Karpas-422 (cell line): ENCODE data around the gene FAM241A. TPM values are rescaled to one million over a fixed set of nuclear protein-coding genes. Genes with fewer than 3 reads are reported as not detected.

ENCODE experiments used
- DNase-seq: peaks from one replicate; pipeline ENCODE4 v3.0.0-alpha.2; 2015
- H2AFZ ChIP-seq: fragments of 200-600 bp; sonication (generic); 2 replicates; pipeline ENCODE4 v1.6.1; 2014; ENCODE audit warnings: antibody characterized with exemption, low read length, mixed read lengths
- H3K27ac ChIP-seq: fragments of 200-600 bp; sonication (generic); 2 replicates; pipeline ENCODE4 v1.5.1; 2014; ENCODE audit warnings: mild to moderate bottlenecking, low read length, moderate library complexity
- H3K27me3 ChIP-seq: fragments of 200-600 bp; sonication (generic); 2 replicates; pipeline ENCODE4 v1.6.1; 2014; ENCODE audit warnings: low read length, mixed read lengths
- H3K36me3 ChIP-seq: fragments of 200-600 bp; sonication (generic); 2 replicates; pipeline ENCODE4 v1.6.1; 2014; ENCODE audit warnings: low read length, mixed read lengths; ENCODE audit not compliant: insufficient read depth
- H3K4me1 ChIP-seq: fragments of 200-600 bp; sonication (generic); 2 replicates; pipeline ENCODE4 v1.6.1; 2014; ENCODE audit warnings: mild to moderate bottlenecking, low read length, mixed read lengths
- H3K4me2 ChIP-seq: fragments of 200-600 bp; sonication (generic); 2 replicates; pipeline ENCODE4 v1.6.1; 2014; ENCODE audit warnings: low read length, low read depth, mild to moderate bottlenecking; ENCODE audit not compliant: poor library complexity, severe bottlenecking
- H3K4me3 ChIP-seq: fragments of 200-600 bp; sonication (generic); 2 replicates; pipeline ENCODE4 v1.5.1; 2014; ENCODE audit warnings: mild to moderate bottlenecking, antibody characterized with exemption, low read length, mixed read lengths
- H3K79me2 ChIP-seq: fragments of 200-600 bp; sonication (generic); 2 replicates; pipeline ENCODE4 v1.6.1; 2014; ENCODE audit warnings: mild to moderate bottlenecking, low read length, mixed read lengths
- H3K9ac ChIP-seq: fragments of 200-600 bp; sonication (generic); 2 replicates; pipeline ENCODE4 v1.6.0; 2014; ENCODE audit warnings: low read length
- H3K9me2 ChIP-seq: fragments of 200-600 bp; sonication (generic), shearing (Covaris generic); replicated peaks from 2 replicates; pipeline ENCODE4 v1.6.0; 2014; ENCODE audit warnings: mild to moderate bottlenecking, low read length, moderate library complexity; ENCODE audit not compliant: insufficient read depth
- H3K9me3 ChIP-seq: fragments of 300-700, 200-600 bp; sonication (generic); 2 replicates; pipeline ENCODE4 v1.6.1; 2014; ENCODE audit warnings: low read length, mixed read lengths
- H4K20me1 ChIP-seq: fragments of 200-600 bp; sonication (generic); 2 replicates; pipeline ENCODE4 v1.6.1; 2014; ENCODE audit warnings: mild to moderate bottlenecking, antibody characterized with exemption, low read length, low read depth; ENCODE audit not compliant: insufficient read depth
- total RNA-seq: library from RNA; depleted of rRNA; stranded (reverse); fragments of >200 nt; shearing (Covaris generic); gene quantifications from 2 replicates; pipeline ENCODE4 v1.2.3, GENCODE V29; 2014; ENCODE audit warnings: low replicate concordance

FAM241A gene
- total RNA-seq, 1 experiment from 2014 or later: 0.60 TPM

DNA sequence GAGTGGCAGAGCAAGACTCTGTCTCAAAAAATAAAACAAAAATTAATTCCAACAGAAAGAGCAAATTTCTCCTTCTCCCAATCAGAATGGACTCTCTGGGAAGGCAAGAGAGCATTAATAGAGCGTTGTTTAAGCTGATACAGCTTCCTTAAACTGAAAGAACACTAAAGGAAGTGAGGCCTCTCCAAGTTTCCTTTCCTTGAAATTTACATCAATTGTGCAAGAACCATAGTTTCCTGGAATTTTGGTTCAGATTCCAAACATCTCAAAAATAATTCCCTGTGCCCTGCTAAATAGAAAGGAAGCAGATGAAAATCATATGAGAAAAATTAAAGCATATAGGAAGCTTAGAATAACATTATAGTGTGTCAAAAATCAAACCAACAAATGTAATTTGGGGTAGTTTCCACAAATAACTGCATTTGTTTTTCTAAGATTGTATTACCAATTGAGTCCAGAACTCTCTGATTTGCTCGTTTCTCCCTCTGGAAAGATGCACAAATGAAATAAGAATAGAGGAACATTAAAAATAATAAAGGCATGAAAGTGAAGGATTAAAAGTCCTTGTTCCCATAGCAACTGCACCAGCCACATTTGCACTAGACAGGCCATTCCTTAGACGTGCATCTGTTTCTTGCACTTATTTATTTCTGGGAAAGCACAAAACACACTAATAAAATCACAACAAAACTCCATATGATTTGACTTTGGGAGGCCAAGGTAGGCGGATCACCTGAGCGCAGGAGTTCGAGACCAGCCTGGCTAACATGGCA lies 3.7 kb upstream of the FAM241A start:
- Histone ChIP-seq H4K20me1 (no peaks in the 10 kb centered on the region), H3K27ac (no peak overlapping the region), H3K9ac (no peak overlapping the region), H3K36me3 (no peaks in the 10 kb centered on the region), H3K4me3 (no peak overlapping the region), H3K27me3 (no peaks in the 10 kb centered on the region), H3K79me2 (no peaks in the 10 kb centered on the region), H3K9me2 (no peaks in the 10 kb centered on the region), H3K4me2 (no peak overlapping the region), H3K4me1 (peaks cover 8% of the 10 kb centered on the region), H2AFZ (no peak overlapping the region), H3K9me3 (no peaks in the 10 kb centered on the region)
- no peak for DNase-seq

DNA sequence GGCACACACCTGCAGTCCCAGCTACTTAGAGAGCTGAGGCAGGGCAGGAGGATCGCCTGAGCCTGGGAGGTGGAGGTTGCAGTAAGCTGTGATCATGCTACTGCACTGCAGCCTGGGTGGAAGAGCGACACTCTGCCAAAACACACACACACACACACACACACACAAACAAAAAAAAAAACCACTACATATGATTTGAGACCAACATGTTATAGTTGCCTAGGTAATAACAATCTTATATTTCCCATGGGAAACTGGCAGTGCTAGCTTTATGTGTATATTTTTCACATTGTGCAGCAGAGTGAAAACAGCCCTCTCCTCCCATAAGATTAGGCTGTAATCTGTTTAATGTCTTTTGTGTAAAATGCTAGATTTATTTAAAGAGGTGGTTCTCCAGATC lies 3.1 kb upstream of the FAM241A start:
- no peaks in the 10 kb centered on the region for H3K9me2 ChIP-seq
- H3K36me3 ChIP-seq: no peaks in the 10 kb centered on the region
- H3K4me1 ChIP-seq: peaks cover 9% of the 10 kb centered on the region
- no peak overlapping the region for H2AFZ ChIP-seq
- no peak overlapping the region for H3K27ac ChIP-seq
- no peaks in the 10 kb centered on the region for H4K20me1 ChIP-seq
- DNase-seq: no peak
- no peaks in the 10 kb centered on the region for H3K79me2 ChIP-seq
- H3K27me3 ChIP-seq: no peaks in the 10 kb centered on the region
- no peak overlapping the region for H3K4me2 ChIP-seq
- H3K9ac ChIP-seq: no peak overlapping the region
- no peaks in the 10 kb centered on the region for H3K9me3 ChIP-seq
- no peak overlapping the region for H3K4me3 ChIP-seq

DNA sequence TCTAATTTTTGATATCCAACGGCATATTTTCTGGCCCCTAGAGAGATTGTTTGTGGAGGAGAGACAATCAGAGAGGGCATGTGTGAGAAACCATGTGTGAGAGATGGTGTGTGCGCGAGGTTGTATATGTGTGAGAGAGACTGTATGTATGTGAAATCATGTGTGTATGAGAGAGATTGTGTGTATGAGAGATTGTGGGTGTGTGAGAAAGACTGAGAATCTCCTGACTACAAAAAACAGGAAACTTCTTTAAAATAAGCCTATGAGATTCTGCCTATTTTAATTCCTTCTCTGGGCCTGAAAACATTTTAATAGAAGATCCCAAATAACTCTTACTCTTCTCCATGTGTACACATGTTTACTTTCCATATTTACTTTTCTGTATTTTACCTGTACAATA lies 1.5 kb upstream of the FAM241A start:
- Histone ChIP-seq H3K4me3 (no peak overlapping the region), H3K79me2 (no peaks in the 10 kb centered on the region), H3K27me3 (no peaks in the 10 kb centered on the region), H3K9me3 (no peaks in the 10 kb centered on the region), H3K4me1 (peaks cover 9% of the 10 kb centered on the region), H3K27ac (no peak overlapping the region), H4K20me1 (no peaks in the 10 kb centered on the region), H3K36me3 (no peaks in the 10 kb centered on the region), H2AFZ (no peak overlapping the region), H3K4me2 (no peak overlapping the region), H3K9me2 (no peaks in the 10 kb centered on the region), H3K9ac (no peak overlapping the region)
- DNase-seq: no peak

DNA sequence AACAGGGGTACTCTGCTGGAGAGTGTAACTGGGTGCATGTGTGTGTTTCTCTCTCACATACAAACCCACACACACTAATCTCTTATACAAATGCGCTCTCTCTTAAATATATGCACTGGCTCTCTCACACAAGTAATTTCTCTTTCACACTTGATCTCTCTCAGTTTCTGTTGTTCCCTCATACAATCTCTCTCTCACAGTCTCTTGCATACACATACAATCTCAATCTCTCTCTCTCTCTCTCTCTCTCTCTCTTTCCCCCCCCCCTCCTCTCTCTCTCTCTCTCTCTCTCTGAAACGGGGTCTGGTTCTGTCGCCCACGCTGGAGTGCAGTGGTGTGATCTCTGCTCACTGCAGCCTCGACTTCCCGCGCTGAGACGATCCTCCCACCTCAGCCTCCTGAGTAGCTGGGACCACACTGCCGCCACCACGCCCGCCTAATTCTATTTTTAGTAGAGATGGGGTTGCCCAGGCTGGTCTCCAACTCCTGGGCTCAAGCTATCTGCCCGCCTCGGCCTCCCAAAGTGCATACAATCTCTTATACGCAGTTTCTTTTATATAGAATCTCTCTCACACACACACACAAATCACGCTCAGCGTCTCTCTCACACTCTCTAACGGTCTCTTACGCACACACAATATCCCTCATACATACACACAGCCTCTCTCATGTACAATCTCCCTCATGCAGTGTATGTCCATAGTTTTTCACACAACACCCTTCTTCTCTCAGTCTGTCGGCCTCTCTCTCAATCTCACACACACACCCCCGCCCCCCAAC lies 518 bp upstream of the FAM241A start:
- Histone ChIP-seq H3K9ac (no peak overlapping the region), H3K4me2 (peak overlapping the region; percentile 82), H3K79me2 (no peaks in the 10 kb centered on the region), H3K27ac (no peak overlapping the region), H3K9me3 (no peaks in the 10 kb centered on the region), H3K4me1 (peaks cover 9% of the 10 kb centered on the region), H4K20me1 (no peaks in the 10 kb centered on the region), H2AFZ (no peak overlapping the region), H3K36me3 (no peaks in the 10 kb centered on the region), H3K27me3 (no peaks in the 10 kb centered on the region), H3K4me3 (no peak overlapping the region; the same call in 1 of the 2 replicates), H3K9me2 (no peaks in the 10 kb centered on the region)
- DNase-seq: no peak

DNA sequence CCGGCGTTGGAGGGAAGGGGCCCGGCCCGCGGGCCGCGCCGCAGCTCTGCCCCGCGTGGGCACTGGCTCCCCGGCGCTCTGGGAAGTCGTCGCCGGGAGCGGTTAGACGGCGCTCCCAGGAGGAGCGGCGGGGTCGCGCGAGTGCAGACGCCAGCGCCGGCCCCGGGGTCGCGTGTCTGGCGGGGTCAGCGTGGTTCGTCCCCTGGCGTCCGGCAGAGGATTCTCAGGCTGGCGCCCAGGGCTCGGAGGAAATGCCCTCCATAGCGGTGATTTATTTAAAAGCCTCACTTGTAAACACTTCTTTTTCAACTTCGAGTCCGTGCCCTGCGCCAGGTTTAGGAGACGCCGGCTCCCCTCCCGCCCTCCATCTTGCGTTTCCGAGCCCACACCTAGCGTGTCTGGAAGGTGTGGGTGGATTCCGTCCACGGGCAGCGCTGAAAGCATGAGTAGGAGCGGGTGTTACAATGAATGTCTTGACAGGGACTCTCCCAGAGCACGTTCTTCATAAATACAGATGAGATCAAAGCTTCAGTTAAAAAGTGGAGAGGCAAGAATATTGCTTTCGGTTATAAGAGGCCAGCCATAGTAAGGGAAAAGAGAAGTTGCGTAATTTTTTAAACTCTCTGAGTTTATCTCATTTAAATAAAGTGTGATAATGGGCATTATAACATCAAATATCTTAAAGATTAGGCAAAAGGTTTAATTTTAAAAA lies 692 bp downstream of the FAM241A start:
- H3K27ac ChIP-seq: no peak overlapping the region
- no peaks in the 10 kb centered on the region for H4K20me1 ChIP-seq
- no peaks in the 10 kb centered on the region for H3K9me2 ChIP-seq
- no peaks in the 10 kb centered on the region for H3K36me3 ChIP-seq
- peaks cover 9% of the 10 kb centered on the region for H3K4me1 ChIP-seq
- no peaks in the 10 kb centered on the region for H3K79me2 ChIP-seq
- peak overlapping the region; percentile 70 for H3K4me3 ChIP-seq
- no peaks in the 10 kb centered on the region for H3K27me3 ChIP-seq
- H3K9ac ChIP-seq: peak overlapping the region; percentile 64
- peak overlapping the region; percentile 91 for H2AFZ ChIP-seq
- DNase-seq: peak; percentile 49
- peak overlapping the region; percentile 82 for H3K4me2 ChIP-seq
- no peaks in the 10 kb centered on the region for H3K9me3 ChIP-seq

DNA sequence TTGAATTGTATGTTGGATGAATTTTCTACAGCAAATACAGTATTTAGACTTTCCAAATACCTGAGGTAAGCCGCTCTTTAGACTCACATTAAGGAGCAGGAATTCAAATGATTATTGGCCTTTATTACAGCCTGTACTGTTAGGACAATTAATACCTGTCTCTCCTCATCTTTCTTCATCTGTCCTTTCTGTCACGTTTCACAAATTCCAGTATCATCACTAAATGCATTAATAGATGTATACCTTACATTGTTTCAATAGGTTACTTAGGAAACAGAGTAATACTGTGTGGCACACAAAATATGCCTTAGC lies 1.2 kb downstream of the FAM241A start:
- H3K9ac ChIP-seq: peak overlapping the region; percentile 64; the same call in 1 of the 2 replicates
- H3K4me1 ChIP-seq: peaks cover 9% of the 10 kb centered on the region
- no peaks in the 10 kb centered on the region for H3K9me3 ChIP-seq
- peak overlapping the region; percentile 70 for H3K4me3 ChIP-seq
- no peaks in the 10 kb centered on the region for H3K9me2 ChIP-seq
- no peaks in the 10 kb centered on the region for H3K36me3 ChIP-seq
- no peak overlapping the region for H3K27ac ChIP-seq
- no peaks in the 10 kb centered on the region for H4K20me1 ChIP-seq
- H3K79me2 ChIP-seq: no peaks in the 10 kb centered on the region
- no peaks in the 10 kb centered on the region for H3K27me3 ChIP-seq
- peak overlapping the region; percentile 91; the same call in 1 of the 2 replicates for H2AFZ ChIP-seq
- DNase-seq: no peak
- peak overlapping the region; percentile 82 for H3K4me2 ChIP-seq

DNA sequence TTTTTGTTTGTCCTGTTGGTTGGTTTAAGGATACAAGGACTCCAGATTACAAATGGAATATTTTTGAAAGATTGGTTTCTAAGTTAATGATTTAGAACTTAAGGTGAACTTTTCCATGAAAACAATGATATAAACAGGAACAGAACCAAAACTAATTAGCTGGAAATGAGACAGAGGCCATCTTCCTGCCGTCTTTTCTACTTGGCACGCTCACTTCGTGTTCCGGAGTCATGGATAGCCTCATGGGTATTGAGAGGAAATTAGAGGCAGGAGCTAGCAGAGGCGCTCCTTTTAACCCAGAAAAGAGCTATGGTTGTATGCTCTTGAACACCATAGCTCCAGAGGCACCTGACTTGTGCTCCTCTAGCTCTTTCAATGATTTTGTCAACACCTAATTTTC lies 2.4 kb downstream of the FAM241A start:
- no peak overlapping the region for H3K4me3 ChIP-seq
- H3K27ac ChIP-seq: no peak overlapping the region
- no peaks in the 10 kb centered on the region for H3K9me2 ChIP-seq
- H3K4me1 ChIP-seq: peaks cover 9% of the 10 kb centered on the region
- no peak for DNase-seq
- H3K27me3 ChIP-seq: no peaks in the 10 kb centered on the region
- H3K79me2 ChIP-seq: no peaks in the 10 kb centered on the region
- no peak overlapping the region for H2AFZ ChIP-seq
- H3K36me3 ChIP-seq: no peaks in the 10 kb centered on the region
- H4K20me1 ChIP-seq: no peaks in the 10 kb centered on the region
- H3K4me2 ChIP-seq: no peak overlapping the region
- no peak overlapping the region for H3K9ac ChIP-seq
- no peaks in the 10 kb centered on the region for H3K9me3 ChIP-seq

DNA sequence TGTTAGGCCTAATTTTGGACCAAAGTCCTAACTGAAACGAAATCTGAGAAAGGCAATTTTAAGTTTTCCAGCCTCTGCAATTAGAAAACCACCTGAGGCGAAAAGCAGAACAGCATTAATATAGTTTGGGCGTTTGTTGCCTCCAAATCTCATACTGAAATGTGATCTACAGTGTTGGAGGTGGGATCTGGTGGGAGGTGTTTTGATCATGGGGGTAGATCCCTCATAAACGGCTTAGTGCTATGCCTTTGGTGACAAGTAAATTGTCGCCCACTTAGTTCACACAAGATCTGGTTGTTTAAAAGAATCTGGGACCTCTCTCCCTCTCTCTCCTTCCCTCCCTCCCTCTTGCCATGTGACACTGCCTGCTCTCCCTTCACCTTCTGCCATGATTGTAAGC lies 5.7 kb downstream of the FAM241A start:
- H3K27ac ChIP-seq: no peak overlapping the region
- H3K9ac ChIP-seq: no peak overlapping the region
- no peak for DNase-seq
- H3K79me2 ChIP-seq: no peaks in the 10 kb centered on the region
- no peak overlapping the region for H3K4me3 ChIP-seq
- H3K4me1 ChIP-seq: peaks cover 7% of the 10 kb centered on the region
- no peaks in the 10 kb centered on the region for H3K36me3 ChIP-seq
- no peaks in the 10 kb centered on the region for H3K27me3 ChIP-seq
- no peaks in the 10 kb centered on the region for H4K20me1 ChIP-seq
- H3K9me3 ChIP-seq: no peaks in the 10 kb centered on the region
- H2AFZ ChIP-seq: no peak overlapping the region
- H3K4me2 ChIP-seq: no peak overlapping the region
- no peaks in the 10 kb centered on the region for H3K9me2 ChIP-seq
